Measurements from ENCODE around the gene YY1.
A peak's percentile ranks its signal among the peaks of the same experiment; 100 is the strongest.

The YY1 gene

GRCh38 chr14:100317389-100317788 is 78.4 kb downstream of the YY1 start:
- TF ChIP-seq CTCF (IDR thresholded peaks at IDR 0.05; ENCODE audit: low read depth, low read length, missing control alignments), result no peak
- H3K4me3 ChIP-seq (ENCODE audit: low read depth, low read length), result no peak overlapping the region
- in situ Hi-C loops (cut with HindIII; ENCODE audit: low sequenced_read_pairs), result no loop called here
- DNase-seq (ENCODE audit: low read depth), result no peak

- no peak overlapping the region for H3K4me3 ChIP-seq (ENCODE audit: low read depth, low read length)
Observed at GRCh38 chr14:100317912-100318808, 79.2 kb downstream of the YY1 start.

GRCh38 chr14:100320157-100320856 is 81.4 kb downstream of the YY1 start:
- no peak for DNase-seq (ENCODE audit: low read depth)
- in situ Hi-C loops (cut with HindIII; ENCODE audit: low sequenced_read_pairs), result no loop called here
- no peak for TF ChIP-seq CTCF (IDR thresholded peaks at IDR 0.05; ENCODE audit: low read depth, low read length, missing control alignments)
- H3K4me3 ChIP-seq (ENCODE audit: low read depth, low read length), result no peak overlapping the region

More at GRCh38 chr14:100317912-100318808, 79.2 kb downstream of the YY1 start:
- no peak for DNase-seq (ENCODE audit: low read depth)
- TF ChIP-seq CTCF (IDR thresholded peaks at IDR 0.05; ENCODE audit: low read depth, low read length, missing control alignments), result peak; percentile 69
- in situ Hi-C loops (cut with HindIII; ENCODE audit: low sequenced_read_pairs), result no loop called here

GRCh38 chr14:100321473-100322137 is 82.7 kb downstream of the YY1 start:
- no peak for DNase-seq (ENCODE audit: low read depth)
- in situ Hi-C loops (cut with HindIII; ENCODE audit: low sequenced_read_pairs), result no loop called here
- H3K4me3 ChIP-seq (ENCODE audit: low read depth, low read length), result no peak overlapping the region
- TF ChIP-seq CTCF (IDR thresholded peaks at IDR 0.05; ENCODE audit: low read depth, low read length, missing control alignments), result no peak

GRCh38 chr14:100322138-100322957 is 83.4 kb downstream of the YY1 start:
- in situ Hi-C loops (cut with HindIII; ENCODE audit: low sequenced_read_pairs), result no loop called here
- no peak for DNase-seq (ENCODE audit: low read depth)
- no peak for TF ChIP-seq CTCF (IDR thresholded peaks at IDR 0.05; ENCODE audit: low read depth, low read length, missing control alignments)
- H3K4me3 ChIP-seq (ENCODE audit: low read depth, low read length), result no peak overlapping the region

Measured in astrocyte of the cerebellum (primary cell).